GM12878 (cell line): ENCODE measurements around the gene DHCR7. TPM values are rescaled to one million over a fixed set of nuclear protein-coding genes. Genes with fewer than 3 reads are reported as not detected.

Experiments
- ETV6 ChIP-seq, 2 experiments: fragments of 450-650 bp in 1 of 2; IDR thresholded peaks in 1 of 2; conservative IDR thresholded peaks in 1 of 2; 2 replicates each; pipeline ENCODE4 v1.6.1; 2014; ENCODE audit warnings: antibody characterized with exemption in 1 of 2, borderline replicate concordance in 1 of 2, low read depth in 1 of 2, mild to moderate bottlenecking in 1 of 2, moderate library complexity in 1 of 2
- KDM1A ChIP-seq: fragments of 200-600 bp; sonication (generic); IDR thresholded peaks from 2 replicates; pipeline ENCODE4 v1.6.1; 2016; ENCODE audit warnings: borderline replicate concordance
- POLR2AphosphoS2 ChIP-seq: IDR thresholded peaks from 2 replicates; pipeline ENCODE4 v1.6.1; 2011; ENCODE audit warnings: low read depth, mild to moderate bottlenecking, low read length, improper control_type of control experiment, moderate library complexity
- RUNX3 ChIP-seq: IDR thresholded peaks from 2 replicates; pipeline ENCODE4 v1.6.1; 2012; ENCODE audit warnings: low read length, inconsistent platforms
- SMAD1 ChIP-seq: fragments of 450-650 bp; IDR thresholded peaks from 2 replicates; pipeline ENCODE4 v1.6.1; 2018; ENCODE audit warnings: mild to moderate bottlenecking, low read depth; ENCODE audit not compliant: partially characterized antibody
- TAF1 ChIP-seq: IDR thresholded peaks from 2 replicates; pipeline ENCODE4 v1.6.1; 2011; ENCODE audit warnings: mild to moderate bottlenecking, low read depth, low read length, borderline replicate concordance
- polyA plus RNA-seq, 11 experiments: library from polyadenylated mRNA; depleted of rRNA in 4 of 11; unstranded in 6 of 11; stranded (reverse) in 5 of 11; fragments of >200 nt; fragmentation: Nextera tagmentation in 4 of 11; fragmentation: Illumina TruSeq in 1 of 11; extraction: Ambion mirVana in 4 of 11; extraction: Trizol in 1 of 11; gene quantifications; 1 replicate in 1 of 11; 2 replicates in 10 of 11; pipeline versions ENCODE4 v1.2.1 to v1.2.3, GENCODE V29; 2011 to 2016; ENCODE audit warnings: inconsistent platforms in 2 of 11, missing spikeins in 2 of 11, low read depth in 1 of 11
- total RNA-seq, 4 experiments: library from RNA; depleted of rRNA in 3 of 4; stranded (reverse); fragments of >200 nt in 3 of 4; fragmentation: Illumina TruSeq in 1 of 4; extraction: Trizol in 1 of 4; gene quantifications; 2 replicates each; pipeline versions ENCODE4 v1.2.1 to v1.2.3, GENCODE V29; 2013 to 2021
- TF ChIP-seq, protein P1 (sequence below): IDR thresholded peaks from 2 replicates; pipeline ENCODE4 v1.6.1; 2012; ENCODE audit warnings: low read depth, low read length, improper control_type of control experiment
- TF ChIP-seq, protein P2 (sequence below): fragments of 150-350 bp; IDR thresholded peaks from 2 replicates; pipeline ENCODE4 v1.6.1; 2016; ENCODE audit warnings: low read depth, low read length

Gene DHCR7
- total and polyA plus RNA-seq, 10 of the 15 experiments (the other 5 are each of a cell fraction or from before 2014, with no cell fraction given): 4.2 to 115 (median 57.8) TPM

DNA sequence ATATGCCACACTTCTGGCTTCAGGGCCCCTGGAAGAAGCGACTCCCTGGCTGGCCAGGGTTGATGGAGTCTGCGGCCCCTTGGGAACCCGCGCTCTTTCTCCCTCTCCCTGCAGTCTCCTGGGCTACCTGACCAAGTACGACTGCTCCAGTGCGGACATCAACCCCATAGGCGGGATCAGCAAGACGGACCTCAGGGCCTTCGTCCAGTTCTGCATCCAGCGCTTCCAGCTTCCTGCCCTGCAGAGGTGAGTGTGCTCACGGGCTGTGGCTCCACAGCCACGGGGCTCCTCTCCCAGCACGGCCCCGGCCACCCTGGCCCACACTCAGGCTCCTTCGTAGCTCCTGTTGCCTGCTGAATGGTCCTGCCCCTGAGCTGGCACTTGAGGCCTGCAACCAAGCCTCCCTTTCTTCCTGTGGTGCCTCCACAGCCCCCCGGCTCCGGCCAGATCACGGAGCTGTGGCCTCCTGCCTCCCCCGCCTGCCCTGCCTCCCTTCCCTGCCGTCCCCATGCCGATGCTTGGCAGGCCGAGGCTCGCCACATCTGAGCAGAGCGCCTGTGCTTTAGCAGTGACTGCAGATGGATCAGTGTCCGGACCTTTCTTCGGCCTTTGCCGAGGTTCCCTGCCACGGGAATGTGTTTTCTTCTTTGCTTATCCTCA is 42.7 kb upstream of the DHCR7 start (continued):
- TF ChIP-seq ETV6 (conservative IDR thresholded peaks at IDR 0.05 in 1 of 2, IDR thresholded peaks at IDR 0.05 in 1 of 2; ENCODE audit: borderline replicate concordance in 1 of 2, low read depth in 1 of 2) (no peak), TAF1 (no peak), RUNX3 (no peak), KDM1A (no peak), SMAD1 (no peak), POLR2AphosphoS2 (no peak)
- TF ChIP-seq, protein P1, sequence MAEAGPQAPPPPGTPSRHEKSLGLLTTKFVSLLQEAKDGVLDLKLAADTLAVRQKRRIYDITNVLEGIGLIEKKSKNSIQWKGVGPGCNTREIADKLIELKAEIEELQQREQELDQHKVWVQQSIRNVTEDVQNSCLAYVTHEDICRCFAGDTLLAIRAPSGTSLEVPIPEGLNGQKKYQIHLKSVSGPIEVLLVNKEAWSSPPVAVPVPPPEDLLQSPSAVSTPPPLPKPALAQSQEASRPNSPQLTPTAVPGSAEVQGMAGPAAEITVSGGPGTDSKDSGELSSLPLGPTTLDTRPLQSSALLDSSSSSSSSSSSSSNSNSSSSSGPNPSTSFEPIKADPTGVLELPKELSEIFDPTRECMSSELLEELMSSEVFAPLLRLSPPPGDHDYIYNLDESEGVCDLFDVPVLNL: no peak
- TF ChIP-seq, protein P2, sequence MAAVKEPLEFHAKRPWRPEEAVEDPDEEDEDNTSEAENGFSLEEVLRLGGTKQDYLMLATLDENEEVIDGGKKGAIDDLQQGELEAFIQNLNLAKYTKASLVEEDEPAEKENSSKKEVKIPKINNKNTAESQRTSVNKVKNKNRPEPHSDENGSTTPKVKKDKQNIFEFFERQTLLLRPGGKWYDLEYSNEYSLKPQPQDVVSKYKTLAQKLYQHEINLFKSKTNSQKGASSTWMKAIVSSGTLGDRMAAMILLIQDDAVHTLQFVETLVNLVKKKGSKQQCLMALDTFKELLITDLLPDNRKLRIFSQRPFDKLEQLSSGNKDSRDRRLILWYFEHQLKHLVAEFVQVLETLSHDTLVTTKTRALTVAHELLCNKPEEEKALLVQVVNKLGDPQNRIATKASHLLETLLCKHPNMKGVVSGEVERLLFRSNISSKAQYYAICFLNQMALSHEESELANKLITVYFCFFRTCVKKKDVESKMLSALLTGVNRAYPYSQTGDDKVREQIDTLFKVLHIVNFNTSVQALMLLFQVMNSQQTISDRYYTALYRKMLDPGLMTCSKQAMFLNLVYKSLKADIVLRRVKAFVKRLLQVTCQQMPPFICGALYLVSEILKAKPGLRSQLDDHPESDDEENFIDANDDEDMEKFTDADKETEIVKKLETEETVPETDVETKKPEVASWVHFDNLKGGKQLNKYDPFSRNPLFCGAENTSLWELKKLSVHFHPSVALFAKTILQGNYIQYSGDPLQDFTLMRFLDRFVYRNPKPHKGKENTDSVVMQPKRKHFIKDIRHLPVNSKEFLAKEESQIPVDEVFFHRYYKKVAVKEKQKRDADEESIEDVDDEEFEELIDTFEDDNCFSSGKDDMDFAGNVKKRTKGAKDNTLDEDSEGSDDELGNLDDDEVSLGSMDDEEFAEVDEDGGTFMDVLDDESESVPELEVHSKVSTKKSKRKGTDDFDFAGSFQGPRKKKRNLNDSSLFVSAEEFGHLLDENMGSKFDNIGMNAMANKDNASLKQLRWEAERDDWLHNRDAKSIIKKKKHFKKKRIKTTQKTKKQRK: no peak
- TF ChIP-seq, all 136 proteins: peak for 0
